GM10266 (cell line): ENCODE data around the gene DHRS11.

ENCODE experiments used
- DNase-seq: peaks from one replicate; pipeline ENCODE4 v3.0.0; 2012; ENCODE audit errors: extremely low spot score
- CTCF ChIP-seq: IDR thresholded peaks from 2 replicates; pipeline ENCODE4 v1.5.1; 2012; ENCODE audit warnings: mild to moderate bottlenecking, low read depth; ENCODE audit not compliant: control insufficient read depth, insufficient read depth; ENCODE audit errors: missing control alignments

The DHRS11 gene

GRCh38 chr17:36578671-36579070 is 13.0 kb upstream of the DHRS11 start:
- no peak for TF ChIP-seq CTCF
- DNase-seq: no peak

- no peak for TF ChIP-seq CTCF
- no peak for DNase-seq
Observed at GRCh38 chr17:36583787-36584186, 7.9 kb upstream of the DHRS11 start.

- TF ChIP-seq CTCF: no peak
- DNase-seq: no peak
Observed at GRCh38 chr17:36586138-36586537, 5.5 kb upstream of the DHRS11 start.

- DNase-seq: no peak
- no peak for TF ChIP-seq CTCF
Observed at GRCh38 chr17:36590082-36590481, 1.6 kb upstream of the DHRS11 start.

- no peak for DNase-seq
Observed at GRCh38 chr17:36592316-36592715, 637 bp downstream of the DHRS11 start.

GRCh38 chr17:36592716-36593321 is 1.1 kb downstream of the DHRS11 start:
- no peak for TF ChIP-seq CTCF
- DNase-seq: peak; percentile 48

More at GRCh38 chr17:36592316-36592715, 637 bp downstream of the DHRS11 start:
- TF ChIP-seq CTCF: no peak

GRCh38 chr17:36593656-36594316 is 2.1 kb downstream of the DHRS11 start:
- no peak for DNase-seq
- no peak for TF ChIP-seq CTCF
